GM21515 (cell line): ENCODE results near the gene COLQ.

Experiments used
- ATAC-seq: cut with Tn5 transposase; IDR thresholded peaks from one replicate; pipeline ENCODE4 v1.9.1; 2021; ENCODE audit not compliant: unreplicated experiment

COLQ gene

DNA sequence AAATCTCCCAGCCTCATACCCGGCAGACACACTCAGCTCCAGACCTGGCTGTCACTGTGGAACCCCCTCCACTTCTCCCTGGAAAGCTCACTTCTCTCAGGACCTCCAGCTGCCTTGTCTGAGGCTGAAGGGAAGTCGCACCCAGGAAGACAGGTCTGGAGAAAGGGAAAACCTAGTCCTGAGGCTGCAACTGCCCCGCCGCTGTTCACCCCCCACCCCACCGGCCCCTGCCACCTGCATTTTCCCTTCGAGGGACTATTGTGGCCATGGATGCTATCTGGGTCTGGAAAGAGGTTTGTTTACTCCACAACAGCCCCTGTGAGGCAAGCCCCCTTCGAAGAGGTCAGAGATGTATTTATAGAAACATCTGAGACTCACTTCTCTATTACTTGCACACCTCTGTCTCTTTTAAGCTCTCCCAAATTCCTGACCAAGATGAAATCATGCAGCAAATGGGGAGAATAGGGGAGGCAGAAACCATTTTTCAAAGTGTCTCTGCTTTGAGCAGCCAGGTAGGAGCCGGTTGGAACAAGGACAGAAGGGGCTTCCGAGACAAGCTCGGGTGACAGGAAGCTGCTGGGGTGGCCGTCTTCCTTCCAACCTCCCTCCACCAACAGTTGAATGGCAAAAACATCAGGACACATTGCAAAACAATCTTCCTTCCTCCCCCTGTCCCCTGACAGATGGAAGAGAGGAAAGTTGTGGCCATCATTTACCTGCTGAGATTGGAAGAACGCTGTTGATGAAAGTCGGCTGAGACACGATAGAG lies 518 bp downstream of the COLQ start:
- ATAC-seq: no peak

DNA sequence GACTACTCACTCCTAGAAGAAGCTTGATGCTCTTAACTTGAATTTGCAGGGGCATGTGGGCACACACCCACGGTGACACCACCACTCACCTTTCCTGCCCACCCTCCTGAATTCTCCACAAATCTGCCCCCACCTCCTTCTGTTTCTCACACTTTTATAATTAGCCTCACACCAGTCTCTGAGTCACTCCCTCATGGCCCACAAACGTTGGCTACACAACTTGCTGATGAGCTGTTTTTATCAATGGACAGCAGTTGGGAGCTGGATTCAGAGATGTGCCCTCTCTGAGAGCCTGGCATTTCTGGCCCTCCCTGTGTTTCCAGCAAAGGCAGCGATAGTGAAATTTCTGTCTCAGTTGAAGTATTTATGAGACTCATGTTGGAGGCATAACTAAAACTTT lies 1.3 kb downstream of the COLQ start:
- no peak for ATAC-seq

DNA sequence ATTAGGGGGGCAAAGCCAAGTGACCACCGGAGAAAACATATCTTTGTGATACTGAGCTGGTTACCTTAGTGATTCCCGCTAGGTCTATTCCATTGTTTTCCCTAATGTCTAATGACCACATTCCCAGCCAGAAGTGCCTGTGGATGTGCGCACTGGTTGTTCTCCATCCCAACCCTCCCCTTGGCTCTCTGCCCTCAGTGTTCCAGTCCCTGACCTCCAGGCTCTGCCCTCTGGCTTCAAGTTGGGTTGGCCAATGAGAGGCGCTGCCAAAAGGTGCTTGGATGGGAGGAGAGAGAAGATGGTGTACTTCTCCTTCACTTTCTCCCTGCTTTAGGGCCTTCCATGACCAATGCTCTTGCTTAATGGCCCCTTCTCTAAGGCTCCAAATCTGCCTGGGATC lies 2.4 kb downstream of the COLQ start:
- ATAC-seq: no peak

DNA sequence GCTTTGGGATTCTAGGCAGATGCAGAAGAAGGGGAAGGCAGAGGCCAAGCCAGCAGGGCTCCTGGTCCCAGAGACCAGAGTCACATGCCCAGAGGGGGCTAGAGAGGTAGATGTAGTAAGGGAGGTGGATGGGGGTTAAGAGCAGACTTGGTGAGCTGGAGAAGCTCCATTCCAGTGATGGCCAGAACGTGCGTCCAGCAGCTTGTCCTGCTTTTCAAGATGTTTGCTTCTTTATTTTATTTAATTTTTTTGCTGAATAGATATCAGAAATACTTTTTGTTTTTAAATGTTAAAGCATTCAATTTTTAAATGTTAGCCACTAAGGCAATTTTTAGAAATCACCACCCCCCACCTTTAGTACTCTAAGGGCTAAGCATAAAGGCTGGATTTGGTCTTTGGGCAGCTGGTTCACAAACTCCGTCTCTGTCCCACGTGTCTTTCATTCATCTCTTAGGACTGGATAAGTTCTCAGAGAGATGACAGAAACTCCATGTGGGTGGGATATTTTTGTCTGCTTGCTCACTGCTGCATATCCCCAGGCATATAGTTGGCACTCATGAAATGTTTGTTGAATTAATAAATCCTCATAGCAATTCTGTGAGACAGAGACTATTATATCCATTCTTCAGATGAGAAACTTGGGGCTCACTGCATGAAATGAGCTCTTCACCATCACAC lies 6.7 kb downstream of the COLQ start:
- no peak for ATAC-seq

DNA sequence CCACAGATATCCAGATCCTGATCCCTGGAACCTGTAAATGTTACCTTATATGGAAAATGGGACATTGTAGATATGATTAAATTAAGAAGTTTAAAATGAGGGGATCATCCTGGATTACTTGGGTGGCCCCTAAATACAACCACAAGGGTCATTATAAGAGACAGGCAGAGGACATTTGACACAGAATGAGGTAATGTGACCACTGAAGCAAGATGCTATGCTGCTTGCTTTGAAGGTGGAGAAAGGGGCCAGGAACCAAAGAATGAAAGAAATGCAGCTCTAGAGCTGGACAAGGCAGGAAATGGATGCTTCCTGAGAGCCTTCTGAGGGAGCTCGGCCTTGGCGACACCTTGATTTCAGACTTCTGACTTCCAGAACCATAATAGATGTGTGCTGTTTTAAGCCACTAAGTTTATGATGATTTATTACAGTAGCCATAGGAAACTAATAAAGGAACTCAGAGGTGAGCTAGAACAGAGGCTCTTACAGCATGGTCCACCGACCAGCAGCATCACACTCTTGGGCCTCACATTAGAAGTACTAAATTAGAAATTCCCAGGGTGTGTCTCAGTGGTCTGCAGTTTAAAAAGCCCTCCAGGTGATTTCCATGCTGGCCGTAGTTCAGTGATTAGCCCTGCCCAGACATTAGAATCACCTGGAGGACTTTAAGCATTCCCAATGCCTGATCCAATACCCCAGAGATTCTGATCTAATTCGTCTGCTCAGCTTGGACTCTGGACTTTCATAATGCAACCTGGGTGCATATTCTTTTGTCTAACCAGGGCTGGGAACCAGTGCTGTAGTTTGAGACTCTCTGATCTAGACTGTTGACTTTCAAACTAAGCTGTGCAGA lies 7.5 kb downstream of the COLQ start:
- ATAC-seq: no peak

DNA sequence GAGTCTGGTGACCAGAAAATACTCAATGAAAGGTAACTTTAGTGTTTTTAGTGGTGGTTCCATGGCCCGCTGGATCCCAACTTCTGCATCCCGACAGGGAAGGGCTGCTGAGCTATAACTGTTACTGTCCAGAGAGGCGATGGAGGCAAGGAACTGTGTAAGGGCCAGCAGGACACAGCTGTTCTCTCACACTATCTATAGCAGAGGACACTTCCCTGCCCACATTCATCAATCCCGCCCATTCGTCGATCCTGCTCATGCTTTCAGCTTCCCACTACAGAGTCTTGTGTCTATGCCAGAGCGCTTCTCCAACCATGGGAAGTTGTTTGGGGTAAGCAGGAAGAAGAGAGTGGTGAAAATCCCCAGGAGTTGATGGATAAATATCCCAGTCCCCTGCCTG lies 8.4 kb downstream of the COLQ start:
- no peak for ATAC-seq

DNA sequence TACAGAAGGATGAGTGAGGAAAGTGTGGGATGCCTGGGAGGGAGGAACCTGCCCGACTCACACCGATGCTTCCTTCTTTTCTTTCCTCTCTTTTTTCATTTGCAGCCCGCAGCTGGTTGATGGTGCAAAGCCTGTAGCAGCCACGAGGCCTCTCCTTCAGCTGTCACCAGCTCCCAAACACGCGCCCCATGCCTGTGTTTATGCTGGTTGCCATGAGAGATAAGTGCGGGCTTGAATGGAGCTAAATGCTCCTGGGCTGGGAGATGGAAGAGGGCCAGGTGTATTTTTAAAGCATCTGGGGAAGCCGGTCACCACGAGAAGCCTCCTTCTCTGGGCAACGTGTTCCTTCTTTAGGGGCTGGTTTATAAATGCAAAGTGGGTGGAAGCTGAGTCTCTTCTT lies 9.3 kb downstream of the COLQ start:
- no peak for ATAC-seq

DNA sequence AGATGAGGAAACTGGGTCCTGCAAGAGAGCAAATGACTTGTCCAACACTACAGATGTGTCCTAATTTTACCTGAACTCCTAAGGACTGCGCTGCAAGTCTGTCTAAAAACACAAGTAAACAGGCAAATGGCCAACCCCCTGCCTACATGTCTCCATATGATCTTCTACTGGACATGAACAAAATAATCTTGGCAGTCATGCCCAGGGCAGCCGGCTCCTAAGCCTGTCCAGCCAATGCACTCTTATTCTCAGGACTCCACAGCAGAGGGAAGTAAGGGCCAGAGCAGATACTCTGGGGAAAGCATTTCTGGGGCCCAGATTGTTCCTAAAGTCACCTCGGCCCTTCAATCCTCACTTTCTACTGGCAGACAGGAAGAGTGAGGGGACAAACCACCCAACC lies 10.3 kb downstream of the COLQ start:
- ATAC-seq: no peak

DNA sequence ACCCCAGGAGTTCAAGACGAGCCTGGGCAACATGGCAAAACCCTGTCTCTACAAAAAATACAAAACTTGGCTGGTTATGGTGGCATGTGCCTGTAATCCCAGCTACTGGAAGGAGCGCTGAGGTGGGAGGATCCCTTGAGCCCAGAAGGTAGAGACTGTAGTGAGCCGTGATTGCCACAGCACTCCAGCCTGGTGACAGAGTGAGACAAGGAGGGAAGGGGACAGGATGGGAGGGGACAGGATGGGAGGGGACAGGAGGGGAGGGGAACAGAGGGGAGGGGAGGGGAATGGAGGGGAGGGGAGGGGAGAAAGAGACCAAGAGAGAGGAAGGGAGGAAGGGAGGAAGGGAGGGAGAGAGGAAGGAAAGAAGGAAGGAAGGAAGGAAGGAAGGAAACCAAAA lies 11.0 kb downstream of the COLQ start:
- ATAC-seq: no peak

DNA sequence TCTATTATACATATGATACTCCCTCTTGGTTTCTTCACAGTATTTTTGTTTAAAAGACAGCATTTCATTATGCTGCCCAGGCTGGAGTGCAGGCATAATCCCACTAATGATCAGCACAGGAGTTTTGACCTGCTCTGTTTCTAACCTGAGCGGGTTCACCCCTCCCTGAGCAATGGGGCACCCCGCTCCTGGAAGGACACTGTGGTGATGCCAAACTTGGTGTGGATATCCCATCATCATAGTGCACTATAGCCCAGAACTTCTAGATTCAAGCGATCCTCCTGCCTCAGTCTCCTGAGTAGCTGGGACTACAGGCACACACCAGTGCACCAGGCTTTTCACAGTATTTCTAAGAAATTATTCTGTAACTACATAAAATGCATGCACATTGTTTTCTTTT lies 14.9 kb downstream of the COLQ start:
- no peak for ATAC-seq

DNA sequence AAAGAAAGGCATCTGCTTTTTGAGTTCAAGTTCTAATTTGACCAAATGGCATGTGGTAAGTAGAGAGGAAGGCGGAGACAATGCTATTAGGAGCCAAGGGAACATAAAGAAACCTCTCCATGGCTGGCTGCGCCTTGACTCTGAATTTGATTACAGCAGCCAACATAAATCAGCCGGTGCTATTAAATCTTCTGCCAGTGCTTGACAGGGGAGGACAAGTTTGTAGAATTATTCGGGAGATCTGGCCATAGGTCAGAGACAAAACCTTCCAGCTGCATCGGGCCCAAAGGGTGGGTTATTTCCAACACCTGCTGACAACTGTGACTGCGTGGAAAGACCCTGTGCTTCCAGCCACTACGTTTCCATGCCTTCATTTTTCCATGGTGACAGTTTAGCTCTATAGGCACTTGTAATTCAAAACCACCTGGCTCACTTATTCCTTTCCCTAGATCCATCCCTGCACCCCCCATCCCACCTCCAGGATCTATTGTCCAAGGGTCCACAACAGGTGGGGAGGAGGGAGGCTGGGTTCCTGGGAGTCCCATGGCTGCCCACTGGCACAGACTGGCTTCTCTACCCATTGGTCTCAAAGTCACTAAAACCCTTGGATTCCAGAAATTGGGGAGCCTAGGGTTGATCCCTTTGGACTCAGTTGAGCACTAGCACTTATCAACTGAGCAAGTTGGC lies 15.9 kb downstream of the COLQ start:
- ATAC-seq: no peak

DNA sequence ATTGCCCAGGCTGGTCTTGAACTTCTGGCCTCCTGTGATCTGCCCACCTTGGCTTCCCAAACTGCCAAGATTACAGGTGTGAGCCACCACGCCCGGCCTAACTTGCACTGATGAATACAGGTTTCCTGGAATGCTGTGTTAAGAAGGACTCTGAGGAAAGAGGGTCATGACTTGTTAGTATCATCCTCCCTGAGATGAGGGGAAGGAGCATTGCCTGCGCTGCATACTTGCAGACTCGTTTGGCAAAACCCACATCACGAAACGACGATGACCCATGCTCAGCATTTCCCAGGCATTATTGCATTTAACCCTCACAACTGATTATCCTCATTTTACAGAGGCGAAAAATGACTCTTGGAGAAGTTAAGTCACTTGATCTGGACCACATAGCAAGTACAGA lies 18.9 kb downstream of the COLQ start:
- ATAC-seq: no peak

DNA sequence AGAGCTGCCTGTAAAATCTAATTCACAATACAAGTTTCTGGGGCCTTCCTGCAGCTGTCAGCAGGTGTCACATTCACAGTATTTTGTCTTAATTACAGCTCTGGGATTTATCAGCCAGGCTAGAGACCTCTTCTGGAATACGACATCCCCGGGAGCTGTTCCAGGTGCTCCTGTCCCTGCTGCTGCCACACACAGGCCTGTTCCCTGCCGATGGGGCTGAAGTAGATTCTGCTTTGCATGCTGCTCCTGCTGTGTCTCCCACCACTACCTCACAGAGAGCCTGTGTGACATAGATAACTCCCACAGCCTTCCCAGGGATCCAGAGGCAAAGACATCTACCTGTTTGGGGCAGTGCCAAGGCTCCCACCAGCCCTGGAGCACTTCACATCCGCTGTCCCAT lies 20.4 kb downstream of the COLQ start:
- no peak for ATAC-seq

DNA sequence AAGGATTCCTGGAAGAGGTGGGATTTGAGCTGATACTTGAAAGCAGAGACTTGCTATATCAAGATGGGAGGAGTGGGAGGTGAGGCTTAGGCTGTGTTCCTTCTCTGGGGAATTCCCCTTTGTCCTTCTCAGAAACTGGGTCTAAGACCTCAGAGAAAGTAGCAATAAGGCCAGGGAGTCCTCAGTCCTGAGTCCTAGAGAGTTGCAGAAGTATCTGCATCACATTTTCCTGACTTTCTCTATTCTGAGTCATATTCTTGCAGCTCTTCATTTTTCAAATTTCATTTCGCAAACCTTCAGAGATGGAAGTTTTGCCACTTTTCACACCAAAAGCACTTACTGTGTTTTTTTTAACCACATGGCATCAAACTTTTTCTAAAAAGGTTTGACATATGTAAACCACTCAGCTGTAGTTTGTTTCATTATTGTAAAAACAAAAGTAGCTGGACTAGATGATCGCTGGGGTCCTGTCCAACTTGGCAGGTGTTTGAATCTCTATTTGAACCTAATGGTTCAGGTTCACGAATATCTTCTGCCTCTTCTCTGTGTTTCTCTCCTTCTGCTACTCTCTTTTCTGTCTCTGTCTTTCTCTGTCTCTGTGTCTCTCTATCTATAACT lies 21.3 kb downstream of the COLQ start:
- ATAC-seq: no peak

DNA sequence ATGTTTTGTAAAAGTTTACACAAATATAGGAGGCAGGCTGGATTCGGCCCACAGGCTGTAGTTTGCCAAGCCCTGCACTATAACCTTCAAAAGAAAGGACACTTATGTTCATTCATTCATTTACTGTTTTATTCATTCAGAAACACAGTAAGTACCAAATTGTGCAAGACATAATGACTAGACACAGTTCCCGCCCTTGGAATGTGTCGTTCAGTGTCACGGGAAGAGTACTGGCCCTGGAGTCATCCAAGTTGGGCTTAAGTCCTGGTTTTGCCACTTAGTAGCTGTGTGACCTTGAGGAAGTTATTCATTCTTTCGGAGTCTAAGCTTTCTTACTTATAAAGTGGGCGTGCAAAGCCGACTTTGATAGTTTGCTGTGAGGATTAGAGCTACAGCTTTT lies 22.0 kb downstream of the COLQ start:
- no peak for ATAC-seq

DNA sequence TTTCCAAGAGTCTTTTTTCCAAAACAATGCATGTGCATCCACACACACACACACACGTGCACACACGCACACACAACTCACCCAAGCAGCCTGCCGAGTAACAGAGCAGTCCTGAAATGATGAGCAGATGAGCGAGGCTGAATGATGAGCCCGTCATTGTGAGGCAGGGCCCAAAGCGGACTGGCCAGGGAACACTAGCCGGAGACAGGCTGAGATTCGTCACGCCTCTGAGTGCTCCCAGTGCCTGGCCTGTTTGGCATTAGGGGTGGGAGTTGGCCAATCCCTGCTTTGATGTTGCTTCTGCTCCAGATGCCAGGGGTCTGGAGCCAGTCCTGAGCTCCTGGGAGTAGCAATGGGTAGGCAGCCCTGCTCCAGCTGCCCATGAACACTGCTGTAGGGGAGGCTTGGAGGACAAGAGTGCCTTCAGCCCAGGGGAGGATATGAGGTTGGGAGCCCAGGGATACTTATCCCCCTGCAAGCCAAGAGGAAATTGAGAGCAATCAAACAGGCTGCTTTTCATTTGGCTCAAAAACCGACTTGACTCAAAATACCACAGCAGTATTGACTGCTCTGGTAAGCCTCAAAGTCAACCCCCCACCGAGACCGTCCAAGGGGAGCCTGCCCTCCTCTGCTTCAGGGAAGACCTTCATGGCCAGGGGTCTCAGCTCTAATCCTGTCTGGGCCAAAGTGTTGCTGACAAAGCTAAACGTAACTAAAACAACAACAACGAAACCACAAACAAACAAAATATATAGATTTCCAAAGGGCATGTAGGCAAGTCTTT lies 22.9 kb downstream of the COLQ start:
- no peak for ATAC-seq

DNA sequence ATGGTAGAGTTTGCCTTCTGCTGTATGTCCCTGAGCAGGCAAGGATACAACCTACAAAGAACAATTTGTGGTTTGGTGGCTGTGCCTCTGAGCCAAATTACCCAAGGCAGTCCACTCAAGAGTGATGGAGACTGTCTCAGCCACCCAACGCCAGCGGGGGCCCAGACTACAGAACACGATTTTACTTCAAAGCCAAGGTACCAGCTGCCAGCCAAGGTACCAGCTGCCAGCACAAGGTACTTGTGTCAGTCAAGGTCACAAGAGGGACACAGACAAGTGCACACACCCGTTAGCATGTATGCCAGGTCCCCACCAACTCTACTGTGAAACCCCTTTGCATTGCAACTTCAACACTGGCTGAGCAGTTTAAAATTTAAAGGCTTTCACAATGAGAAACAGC lies 23.5 kb downstream of the COLQ start:
- ATAC-seq: no peak

DNA sequence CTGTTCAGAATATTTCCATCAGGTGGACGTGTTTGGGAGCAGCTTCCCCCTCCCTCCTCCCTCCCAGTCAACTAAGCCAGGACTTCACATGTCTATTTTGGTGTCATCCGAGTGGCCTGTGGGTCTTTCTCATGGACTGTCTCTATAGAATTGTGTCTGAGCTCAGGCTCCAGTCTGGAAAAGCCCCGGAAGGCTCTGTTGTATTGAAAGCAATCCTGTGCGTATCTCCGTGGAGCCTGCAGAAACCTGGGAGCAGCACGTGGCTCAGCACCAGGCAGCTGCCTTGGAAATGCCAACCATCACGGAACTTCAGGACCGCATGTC lies 25.2 kb downstream of the COLQ start:
- no peak for ATAC-seq

DNA sequence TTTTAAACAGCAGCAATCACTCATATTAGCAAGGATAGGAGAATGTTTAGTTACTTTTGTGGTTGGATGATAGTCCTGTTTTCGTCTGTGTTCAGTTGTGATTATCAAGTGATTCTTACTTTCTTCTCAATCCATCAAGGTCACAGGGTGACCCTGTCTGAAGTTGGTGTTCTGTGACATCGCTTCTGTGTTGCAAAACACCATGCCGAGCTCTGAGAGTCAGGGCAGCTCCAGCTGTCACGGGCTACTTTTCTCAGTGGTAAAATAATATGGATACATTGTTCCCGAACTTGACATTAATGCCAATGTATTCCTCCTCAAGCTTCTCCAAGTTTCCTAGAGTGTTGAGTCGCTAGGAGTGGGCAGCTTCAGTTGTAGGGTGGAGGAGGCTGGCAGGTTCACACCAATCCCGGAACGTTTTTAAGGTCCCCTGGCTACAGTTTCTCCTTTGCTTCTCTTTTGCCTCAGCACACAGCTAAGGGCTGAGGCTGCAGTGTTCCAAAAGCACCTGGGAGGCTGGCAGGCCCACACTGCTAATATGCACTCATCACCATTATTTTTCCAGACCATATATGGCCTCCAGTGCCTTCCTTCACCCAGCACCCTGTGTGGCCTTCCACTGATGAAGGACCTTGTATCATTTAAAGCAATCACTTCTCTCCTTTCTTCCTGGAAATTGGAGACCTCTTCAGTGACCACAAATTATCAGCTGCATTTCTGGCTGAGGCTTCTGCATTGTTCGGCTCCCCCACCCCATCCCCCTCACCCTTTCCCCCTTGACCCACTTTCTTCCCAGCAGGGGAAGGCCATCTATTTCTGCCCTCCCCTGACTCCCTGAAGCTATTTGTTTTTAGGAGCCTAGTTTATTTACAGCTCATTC lies 25.8 kb downstream of the COLQ start:
- no peak for ATAC-seq
